H9 (cell line): Measurements from ENCODE around the gene RPS6KA4. TPM values are rescaled to one million over a fixed set of nuclear protein-coding genes. Genes with fewer than 3 reads are reported as not detected.

Source experiments
- DNase-seq: peaks from one replicate; pipeline ENCODE4 v3.0.0-alpha.2; 2017
- H2AFZ ChIP-seq: one replicate; pipeline ENCODE4 v1.6.1; 2013; ENCODE audit warnings: mild to moderate bottlenecking, low read length, control low read depth, moderate library complexity
- H2AK5ac ChIP-seq: 2 replicates; pipeline ENCODE4 v1.6.1; 2013; ENCODE audit warnings: low read length, control low read depth, mixed read lengths; ENCODE audit not compliant: insufficient read length
- H2BK120ac ChIP-seq: one replicate; pipeline ENCODE4 v1.6.1; 2013; ENCODE audit warnings: low read depth, mild to moderate bottlenecking, low read length, control low read depth, inconsistent platforms; ENCODE audit not compliant: poor library complexity, severe bottlenecking
- H2BK12ac ChIP-seq: 2 replicates; pipeline ENCODE4 v1.6.1; 2013; ENCODE audit warnings: low read length, control low read depth, mixed read lengths, low read depth; ENCODE audit not compliant: insufficient read length
- H2BK15ac ChIP-seq: 2 replicates; pipeline ENCODE4 v1.6.1; 2013; ENCODE audit warnings: low read depth, low read length, control low read depth
- H2BK20ac ChIP-seq: one replicate; pipeline ENCODE4 v1.6.1; 2013; ENCODE audit warnings: low read depth, mild to moderate bottlenecking, low read length, control low read depth, inconsistent platforms; ENCODE audit not compliant: poor library complexity, severe bottlenecking
- H2BK5ac ChIP-seq: 2 replicates; pipeline ENCODE4 v1.6.1; 2013; ENCODE audit warnings: low read length, control low read depth, mixed read lengths; ENCODE audit not compliant: insufficient read length
- H3K14ac ChIP-seq: 2 replicates; pipeline ENCODE4 v1.6.1; 2013; ENCODE audit warnings: low read length, control low read depth; ENCODE audit not compliant: insufficient read depth
- H3K18ac ChIP-seq: 2 replicates; pipeline ENCODE4 v1.6.1; 2013; ENCODE audit warnings: low read depth, mild to moderate bottlenecking, mixed read lengths, low read length, control low read depth; ENCODE audit not compliant: insufficient read length
- H3K23ac ChIP-seq: 2 replicates; pipeline ENCODE4 v1.6.1; 2013; ENCODE audit warnings: low read length, control low read depth, mixed read lengths, low read depth; ENCODE audit not compliant: insufficient read length
- H3K23me2 ChIP-seq: 2 replicates; pipeline ENCODE4 v1.6.1; 2013; ENCODE audit warnings: low read depth, mild to moderate bottlenecking, mixed read lengths, low read length, control low read depth; ENCODE audit not compliant: insufficient read length, poor library complexity, severe bottlenecking
- H3K27ac ChIP-seq: 2 replicates; pipeline ENCODE4 v1.5.1; 2013; ENCODE audit warnings: low read length, control low read depth, mixed read lengths, low read depth; ENCODE audit not compliant: insufficient read length
- H3K27me3 ChIP-seq: 2 replicates; pipeline ENCODE4 v1.6.1; 2013; ENCODE audit warnings: low read length, control low read depth, inconsistent platforms; ENCODE audit not compliant: insufficient read depth
- H3K4ac ChIP-seq: 2 replicates; pipeline ENCODE4 v1.6.1; 2013; ENCODE audit warnings: low read depth, mild to moderate bottlenecking, control low read depth, inconsistent platforms, low read length, moderate library complexity
- H3K4me1 ChIP-seq: 2 replicates; pipeline ENCODE4 v1.6.1; 2013; ENCODE audit warnings: low read length, control low read depth, inconsistent platforms; ENCODE audit not compliant: insufficient read depth
- H3K4me2 ChIP-seq: 2 replicates; pipeline ENCODE4 v1.6.1; 2013; ENCODE audit warnings: low read length, control low read depth, mixed read lengths; ENCODE audit not compliant: insufficient read length, insufficient read depth
- H3K56ac ChIP-seq: 2 replicates; pipeline ENCODE4 v1.6.1; 2013; ENCODE audit warnings: low read depth, mild to moderate bottlenecking, mixed read lengths, low read length, control low read depth; ENCODE audit not compliant: insufficient read length
- H3K79me1 ChIP-seq: 2 replicates; pipeline ENCODE4 v1.6.1; 2013; ENCODE audit warnings: low read depth, mild to moderate bottlenecking, moderate library complexity, low read length, control low read depth, inconsistent platforms; ENCODE audit not compliant: insufficient read depth, poor library complexity, severe bottlenecking
- H3K79me2 ChIP-seq: 2 replicates; pipeline ENCODE4 v1.6.1; 2013; ENCODE audit warnings: low read length, control low read depth, inconsistent platforms; ENCODE audit not compliant: insufficient read depth
- H3K9ac ChIP-seq: 2 replicates; pipeline ENCODE4 v1.6.1; 2013; ENCODE audit warnings: low read length, control low read depth, mixed read lengths; ENCODE audit not compliant: insufficient read length; ENCODE audit errors: extremely low read depth
- H3K9me3 ChIP-seq: one replicate; pipeline ENCODE4 v1.6.1; 2013; ENCODE audit warnings: low read depth, low read length, inconsistent platforms; ENCODE audit not compliant: control insufficient read depth
- H3T11ph ChIP-seq: one replicate; pipeline ENCODE4 v1.6.1; 2013; ENCODE audit warnings: mild to moderate bottlenecking, low read length, control low read depth, inconsistent platforms
- H4K20me1 ChIP-seq: one replicate; pipeline ENCODE4 v1.6.1; 2013; ENCODE audit not compliant: control insufficient read depth, insufficient read length, insufficient read depth
- H4K5ac ChIP-seq: 2 replicates; pipeline ENCODE4 v1.6.1; 2013; ENCODE audit warnings: low read depth, mild to moderate bottlenecking, mixed read lengths, low read length, control low read depth; ENCODE audit not compliant: insufficient read length
- H4K8ac ChIP-seq: replicated peaks from 2 replicates; pipeline ENCODE4 v1.6.1; 2013; ENCODE audit warnings: low read length, control low read depth, mixed read lengths, low read depth; ENCODE audit not compliant: insufficient read length
- H4K91ac ChIP-seq: 2 replicates; pipeline ENCODE4 v1.6.1; 2013; ENCODE audit warnings: low read depth, mild to moderate bottlenecking, moderate library complexity, mixed read lengths, low read length, control low read depth; ENCODE audit not compliant: insufficient read length
- H3K27ac Mint-ChIP-seq, 3 experiments: 2 replicates in 2 of 3; 3 replicates in 1 of 3; pipeline ENCODE4 v1.8.0; 2020 to 2021; ENCODE audit warnings: mixed read lengths in 3 of 3, mild to moderate bottlenecking in 1 of 3, moderate library complexity in 1 of 3
- H3K27me3 Mint-ChIP-seq: 2 replicates; pipeline ENCODE4 v1.8.0; 2021; ENCODE audit warnings: low read depth, mild to moderate bottlenecking, moderate library complexity, mixed read lengths
- H3K36me3 Mint-ChIP-seq, 3 experiments: 2 replicates in 2 of 3; 3 replicates in 1 of 3; pipeline ENCODE4 v1.8.0; 2020 to 2021; ENCODE audit warnings: low read depth in 3 of 3, mixed read lengths in 3 of 3; ENCODE audit not compliant: insufficient read depth in 1 of 3
- H3K4me1 Mint-ChIP-seq, 2 experiments: 2 replicates each; pipeline ENCODE4 v1.8.0; 2020; ENCODE audit warnings: mixed read lengths in 2 of 2
- H3K4me3 Mint-ChIP-seq, 2 experiments: 2 replicates in 1 of 2; 3 replicates in 1 of 2; pipeline ENCODE4 v1.8.0; 2020 to 2021; ENCODE audit warnings: mild to moderate bottlenecking in 2 of 2, mixed read lengths in 2 of 2, moderate library complexity in 1 of 2
- H3K9me3 Mint-ChIP-seq, 2 experiments: 2 replicates in 1 of 2; 3 replicates in 1 of 2; pipeline ENCODE4 v1.8.0; 2020; ENCODE audit warnings: mild to moderate bottlenecking in 2 of 2, mixed read lengths in 2 of 2, moderate library complexity in 1 of 2
- WGBS: extraction: QIAGEN DNeasy Blood & Tissue Kit; methylation state at CpG from one replicate; pipeline ENCODE4 v1.1.7; 2013; ENCODE audit warnings: missing lambda C conversion rate, low lambda C conversion rate, mixed read lengths; ENCODE audit not compliant: insufficient read length; ENCODE audit errors: extremely low coverage; 5-methylcytosine and 5-hydroxymethylcytosine counted together
- total RNA-seq: library from RNA; stranded (reverse); gene quantifications from 2 replicates; pipeline ENCODE4 v1.2.1, GENCODE V29; 2021
- TF ChIP-seq, protein P1 (sequence below): fragments of 200-600 bp; sonication (generic); conservative IDR thresholded peaks from 3 replicates; pipeline ENCODE4 v1.8.0; 2021; ENCODE audit warnings: antibody characterized with exemption, mild to moderate bottlenecking

Gene RPS6KA4
- total RNA-seq, 1 experiment from 2014 or later: 10.8 TPM

DNA sequence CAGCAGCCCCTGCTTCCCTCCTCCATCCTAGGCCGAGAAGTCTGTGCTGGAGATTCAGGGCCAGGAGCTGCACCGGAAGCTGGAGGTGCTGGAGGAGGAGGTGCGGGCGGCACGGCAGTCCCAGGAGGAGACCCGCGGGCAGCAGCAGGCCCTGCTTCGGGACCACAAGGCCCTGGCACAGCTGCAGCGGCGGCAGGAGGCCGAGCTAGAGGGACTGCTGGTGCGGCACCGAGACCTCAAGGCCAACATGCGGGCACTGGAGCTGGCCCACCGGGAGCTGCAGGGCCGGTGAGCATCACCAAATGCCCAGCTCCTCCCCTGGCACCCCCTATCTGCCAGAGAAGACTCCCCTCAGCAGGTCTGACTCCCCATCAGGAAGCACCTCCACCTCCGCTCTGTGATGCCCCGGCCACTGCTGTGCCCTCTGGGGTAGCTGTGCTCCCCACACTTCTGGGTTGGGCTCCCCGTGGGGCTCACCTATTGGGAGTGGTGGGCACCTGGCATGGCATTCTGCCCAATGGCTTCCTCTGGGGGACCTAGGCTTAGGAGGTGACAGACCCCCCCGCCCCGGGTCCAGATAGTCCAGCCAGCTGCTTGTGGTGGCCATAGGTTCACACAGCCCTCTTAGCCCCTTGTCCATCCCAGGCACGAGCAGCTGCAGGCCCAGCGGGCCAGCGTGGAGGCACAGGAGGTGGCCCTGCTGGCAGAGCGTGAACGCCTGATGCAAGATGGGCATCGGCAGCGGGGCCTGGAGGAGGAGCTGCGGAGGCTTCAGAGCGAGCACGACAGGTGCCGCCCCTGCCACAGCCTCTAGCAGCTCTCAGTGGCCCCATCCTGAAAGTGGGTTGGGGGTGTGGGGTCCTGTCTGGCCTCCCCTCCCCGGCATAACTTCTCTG, 6.6 kb upstream of the RPS6KA4 start:
- Histone ChIP-seq H2AFZ (no peak overlapping the region), H2BK12ac (no peak overlapping the region), H3T11ph (no peak overlapping the region), H3K23me2 (no peaks in the 10 kb centered on the region), H3K27me3 (no peaks in the 10 kb centered on the region), H3K9ac (no peak overlapping the region), H3K79me1 (no peaks in the 10 kb centered on the region), H3K27ac (no peak overlapping the region), H3K14ac (no peak overlapping the region; the same call in 1 of the 2 replicates), H3K56ac (no peak overlapping the region), H4K20me1 (no peaks in the 10 kb centered on the region), H3K4me2 (no peak overlapping the region), H3K23ac (no peak overlapping the region), H4K8ac (no peak overlapping the region), H2BK120ac (no peak overlapping the region), H2AK5ac (no peak overlapping the region), H3K9me3 (no peaks in the 10 kb centered on the region), H4K91ac (no peak overlapping the region), H3K4me1 (peaks cover 2% of the 10 kb centered on the region; the same call in 1 of the 2 replicates), H3K18ac (no peak overlapping the region), H2BK15ac (no peak overlapping the region), H3K79me2 (no peaks in the 10 kb centered on the region), H3K4ac (no peak overlapping the region), H2BK20ac (no peak overlapping the region), H4K5ac (no peak overlapping the region), H2BK5ac (no peak overlapping the region)
- DNase-seq: no peak
- TF ChIP-seq, protein P1, sequence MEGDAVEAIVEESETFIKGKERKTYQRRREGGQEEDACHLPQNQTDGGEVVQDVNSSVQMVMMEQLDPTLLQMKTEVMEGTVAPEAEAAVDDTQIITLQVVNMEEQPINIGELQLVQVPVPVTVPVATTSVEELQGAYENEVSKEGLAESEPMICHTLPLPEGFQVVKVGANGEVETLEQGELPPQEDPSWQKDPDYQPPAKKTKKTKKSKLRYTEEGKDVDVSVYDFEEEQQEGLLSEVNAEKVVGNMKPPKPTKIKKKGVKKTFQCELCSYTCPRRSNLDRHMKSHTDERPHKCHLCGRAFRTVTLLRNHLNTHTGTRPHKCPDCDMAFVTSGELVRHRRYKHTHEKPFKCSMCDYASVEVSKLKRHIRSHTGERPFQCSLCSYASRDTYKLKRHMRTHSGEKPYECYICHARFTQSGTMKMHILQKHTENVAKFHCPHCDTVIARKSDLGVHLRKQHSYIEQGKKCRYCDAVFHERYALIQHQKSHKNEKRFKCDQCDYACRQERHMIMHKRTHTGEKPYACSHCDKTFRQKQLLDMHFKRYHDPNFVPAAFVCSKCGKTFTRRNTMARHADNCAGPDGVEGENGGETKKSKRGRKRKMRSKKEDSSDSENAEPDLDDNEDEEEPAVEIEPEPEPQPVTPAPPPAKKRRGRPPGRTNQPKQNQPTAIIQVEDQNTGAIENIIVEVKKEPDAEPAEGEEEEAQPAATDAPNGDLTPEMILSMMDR: no peak
- H3K27me3 Mint-ChIP-seq: no peaks in the 10 kb centered on the region
- peaks cover 16 to 28% of the 10 kb centered on the region in 2 experiments for H3K4me1 Mint-ChIP-seq
- no peak overlapping the region for H3K4me3 Mint-ChIP-seq
- no peak overlapping the region for H3K27ac Mint-ChIP-seq
- WGBS: no CpG with 5 or more reads among the region's 33 CpGs
- H3K9me3 Mint-ChIP-seq: no peaks in the 10 kb centered on the region
- no peaks in the 10 kb centered on the region; a peak in 1 of 7 replicates for H3K36me3 Mint-ChIP-seq
